Left lung (tissue), 10 donors: ENCODE data around the gene ASB13. TPM values are rescaled to one million over a fixed set of nuclear protein-coding genes. Genes with fewer than 3 reads are reported as not detected.
A peak's percentile ranks its signal among the peaks of the same experiment; 100 is the strongest.

Experiments
- ATAC-seq: fragments of 200-7000 bp; cut with Tn5 transposase; one replicate; pipeline ENCODE4 v1.9.1; 2020; ENCODE audit warnings: moderate library complexity
- DNase-seq, 4 donors: peaks; one replicate each; pipeline ENCODE4 v3.0.0-alpha.2; 2013 to 2020
- H3K27ac ChIP-seq, 2 donors: fragments of 200-600 bp; sonication (generic) in 1 of 2; one replicate each; pipeline versions ENCODE4 v1.5.0 to v1.8.0; 2020 to 2021
- H3K27me3 ChIP-seq, 2 donors: fragments of 200-600 bp; sonication (generic) in 1 of 2; one replicate each; pipeline versions ENCODE4 v1.5.0 to v1.8.0; 2020 to 2021
- H3K36me3 ChIP-seq, 2 donors: fragments of 200-600 bp; sonication (generic) in 1 of 2; one replicate each; pipeline versions ENCODE4 v1.5.0 to v1.8.0; 2020 to 2021
- H3K4me1 ChIP-seq, 2 donors: fragments of 200-600 bp; one replicate each; pipeline ENCODE4 v1.8.0; 2021
- H3K4me3 ChIP-seq, 2 donors: fragments of 200-600 bp; sonication (generic) in 1 of 2; one replicate each; pipeline versions ENCODE4 v1.5.0 to v1.8.0; 2020 to 2021; ENCODE audit warnings: mild to moderate bottlenecking in 1 of 2
- H3K9me3 ChIP-seq, 2 donors: fragments of 200-600 bp; sonication (generic) in 1 of 2; one replicate each; pipeline versions ENCODE4 v1.5.0 to v1.8.0; 2020 to 2021
- intact Hi-C, 2 donors: fragments of 100-400 bp; cut with DNase I; formaldehyde crosslinking; loops; one replicate each; pipeline versions ENCODE4 v1.11.2 to v1.14.2; 2022
- polyA plus RNA-seq, 6 donors: library from polyadenylated mRNA; unstranded; fragments of 120-200 nt; gene quantifications; one replicate each; pipeline ENCODE4 v1.2.1, GENCODE V29; 2013; ENCODE audit not compliant: insufficient read length in 6 of 6
- total RNA-seq, 2 donors: library from RNA; stranded (reverse); fragmentation: NEBNext Ultra II Directional; extraction: Animal tissue kit (Norgen Biotek cat#: 25700); gene quantifications; one replicate each; pipeline ENCODE4 v1.2.1, GENCODE V29; 2021
- TF ChIP-seq, protein P1 (sequence below), 2 donors: fragments of 200-600 bp; sonication (generic) in 1 of 2; IDR thresholded peaks; one replicate each; pipeline versions ENCODE4 v1.5.0 to v1.8.0; 2021; ENCODE audit warnings: antibody characterized with exemption in 2 of 2
- donor health status: DM: no; HTN: yes; CAD: no.
- donor health status: DM: no; HTN: no; CAD: no.

The ASB13 gene
- total and polyA plus RNA-seq, 8 donors: 9.0 to 19.6 (median 11.6) TPM

DNA sequence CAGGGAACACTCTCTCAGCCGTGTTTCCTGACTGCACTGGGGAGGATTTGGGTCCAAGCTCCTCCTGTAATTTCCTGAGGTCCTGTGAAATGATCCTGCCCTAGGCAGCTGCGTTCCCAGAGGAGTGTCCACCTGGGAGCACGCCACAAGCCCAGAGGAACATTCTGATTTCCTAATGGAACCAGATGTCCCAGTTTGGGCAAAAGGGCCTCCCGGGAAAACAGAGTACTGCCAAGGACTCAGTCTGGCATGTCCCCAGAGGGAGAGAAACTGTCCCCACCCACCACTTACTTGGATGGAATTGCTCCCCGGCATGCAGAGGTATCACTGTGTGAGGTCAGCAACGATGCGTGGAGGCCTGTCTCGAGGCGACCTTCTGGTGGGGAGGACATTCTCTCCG is 34.5 kb downstream of the ASB13 start:
- no peaks in the 10 kb centered on the region for H3K27me3 ChIP-seq
- peak overlapping the region; percentile 55 to 65 for H3K27ac ChIP-seq
- H3K36me3 ChIP-seq: no peaks in the 10 kb centered on the region
- intact Hi-C loops: no loop called here
- H3K4me3 ChIP-seq: no peak overlapping the region
- no peak for DNase-seq
- ATAC-seq: peak; percentile 47
- TF ChIP-seq, protein P1, sequence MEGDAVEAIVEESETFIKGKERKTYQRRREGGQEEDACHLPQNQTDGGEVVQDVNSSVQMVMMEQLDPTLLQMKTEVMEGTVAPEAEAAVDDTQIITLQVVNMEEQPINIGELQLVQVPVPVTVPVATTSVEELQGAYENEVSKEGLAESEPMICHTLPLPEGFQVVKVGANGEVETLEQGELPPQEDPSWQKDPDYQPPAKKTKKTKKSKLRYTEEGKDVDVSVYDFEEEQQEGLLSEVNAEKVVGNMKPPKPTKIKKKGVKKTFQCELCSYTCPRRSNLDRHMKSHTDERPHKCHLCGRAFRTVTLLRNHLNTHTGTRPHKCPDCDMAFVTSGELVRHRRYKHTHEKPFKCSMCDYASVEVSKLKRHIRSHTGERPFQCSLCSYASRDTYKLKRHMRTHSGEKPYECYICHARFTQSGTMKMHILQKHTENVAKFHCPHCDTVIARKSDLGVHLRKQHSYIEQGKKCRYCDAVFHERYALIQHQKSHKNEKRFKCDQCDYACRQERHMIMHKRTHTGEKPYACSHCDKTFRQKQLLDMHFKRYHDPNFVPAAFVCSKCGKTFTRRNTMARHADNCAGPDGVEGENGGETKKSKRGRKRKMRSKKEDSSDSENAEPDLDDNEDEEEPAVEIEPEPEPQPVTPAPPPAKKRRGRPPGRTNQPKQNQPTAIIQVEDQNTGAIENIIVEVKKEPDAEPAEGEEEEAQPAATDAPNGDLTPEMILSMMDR (IDR thresholded peaks at IDR 0.05): no peak
- no peaks in the 10 kb centered on the region for H3K9me3 ChIP-seq
- H3K4me1 ChIP-seq: peaks cover 0 to 11% of the 10 kb centered on the region in 2 donors

- Histone ChIP-seq H3K27ac (no peak overlapping the region), H3K4me3 (no peak overlapping the region), H3K4me1 (peaks cover 0 to 11% of the 10 kb centered on the region in 2 donors), H3K27me3 (no peaks in the 10 kb centered on the region), H3K9me3 (no peaks in the 10 kb centered on the region), H3K36me3 (no peaks in the 10 kb centered on the region)
- TF ChIP-seq, protein P1 (IDR thresholded peaks at IDR 0.05): no peak
- DNase-seq (no peak), ATAC-seq (no peak)
- intact Hi-C loops: no loop called here
Measured at GRCh38 chr10:5630112-5630436, 36.3 kb downstream of the ASB13 start.

- Histone ChIP-seq H3K27ac (peak overlapping the region in 1 of 2 donors; percentile 37), H3K4me3 (no peak overlapping the region), H3K4me1 (peaks cover 0 to 11% of the 10 kb centered on the region in 2 donors), H3K9me3 (no peaks in the 10 kb centered on the region), H3K27me3 (no peaks in the 10 kb centered on the region), H3K36me3 (no peaks in the 10 kb centered on the region)
- DNase-seq (peak; percentile 54 to 85 (median 81)), ATAC-seq (peak; percentile 85)
- TF ChIP-seq, protein P1 (IDR thresholded peaks at IDR 0.05): peak; percentile 76 to 90
- intact Hi-C loops: loop anchor here in 1 of 2 donors (10.0 kb wide), 1 partner anchor 185 kb away; no protein-coding TSS in a partner anchor
Measured at GRCh38 chr10:5629303-5630111, 36.9 kb downstream of the ASB13 start.

GRCh38 chr10:5628451-5629302 is 37.7 kb downstream of the ASB13 start:
- intact Hi-C loops: loop anchor here in 1 of 2 donors (10.0 kb wide), 1 partner anchor 184 kb away; no protein-coding TSS in a partner anchor

More at GRCh38 chr10:5628451-5629302, 37.7 kb downstream of the ASB13 start:
- peak overlapping the region in 1 of 2 donors; percentile 37 for H3K27ac ChIP-seq
- H3K4me1 ChIP-seq: peaks cover 0 to 11% of the 10 kb centered on the region in 2 donors
- peak in 1 of 4 donors; percentile 16 for DNase-seq
- H3K4me3 ChIP-seq: no peak overlapping the region
- H3K27me3 ChIP-seq: no peaks in the 10 kb centered on the region
- TF ChIP-seq, protein P1 (IDR thresholded peaks at IDR 0.05): no peak
- no peaks in the 10 kb centered on the region for H3K36me3 ChIP-seq
- ATAC-seq: no peak
- no peaks in the 10 kb centered on the region for H3K9me3 ChIP-seq
